OCI-M2 (cell line): ENCODE measurements around the gene NDUFB4.
"Not testable (repeated sequence)": the region's sequence is repeated elsewhere in the genome, so short reads cannot be mapped to it uniquely, and the experiment has no call there.

Experiments
- DNase-seq: peaks from one replicate; lab custom pipeline; 2025; ENCODE audit not compliant: unreplicated experiment; lab: John Stamatoyannopoulos, UW

The NDUFB4 gene

DNA sequence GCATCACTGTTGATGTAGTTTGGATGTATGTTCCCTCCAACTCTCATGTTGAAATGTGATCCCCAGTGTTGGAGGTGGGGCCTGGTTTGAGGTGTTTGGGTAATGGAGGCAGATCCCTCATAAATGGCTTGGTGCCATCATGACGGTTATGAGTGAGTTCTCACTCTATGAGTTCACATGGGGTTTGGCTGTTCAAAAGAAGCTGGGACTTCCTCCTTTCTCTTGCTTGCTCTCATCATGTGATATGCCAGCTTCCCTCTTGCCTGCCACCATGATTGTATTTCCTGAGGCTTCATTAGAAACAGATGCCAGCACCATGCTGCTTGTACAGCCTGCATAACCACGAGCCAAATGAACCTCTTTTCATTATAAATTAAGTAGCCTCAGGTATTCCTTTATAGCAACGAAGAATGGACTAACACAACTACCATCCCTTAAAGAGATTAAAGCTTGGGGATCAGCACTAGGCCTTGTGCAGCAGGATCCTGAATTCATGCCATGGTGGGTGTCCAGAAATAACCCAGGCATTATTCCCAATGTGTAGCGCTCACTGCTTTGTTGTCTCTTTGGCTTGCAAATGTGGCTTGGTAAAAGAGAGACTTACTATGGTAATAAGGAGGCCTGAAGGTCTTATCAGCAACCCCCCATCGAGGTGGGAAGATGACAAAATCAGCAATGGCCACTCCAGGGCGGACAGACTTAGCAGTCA lies 41.9 kb downstream of the NDUFB4 start:
- no peak for DNase-seq

GRCh38 chr3:120638820-120639219 lies 42.7 kb downstream of the NDUFB4 start:
- DNase-seq = not testable (repeated sequence)

DNA sequence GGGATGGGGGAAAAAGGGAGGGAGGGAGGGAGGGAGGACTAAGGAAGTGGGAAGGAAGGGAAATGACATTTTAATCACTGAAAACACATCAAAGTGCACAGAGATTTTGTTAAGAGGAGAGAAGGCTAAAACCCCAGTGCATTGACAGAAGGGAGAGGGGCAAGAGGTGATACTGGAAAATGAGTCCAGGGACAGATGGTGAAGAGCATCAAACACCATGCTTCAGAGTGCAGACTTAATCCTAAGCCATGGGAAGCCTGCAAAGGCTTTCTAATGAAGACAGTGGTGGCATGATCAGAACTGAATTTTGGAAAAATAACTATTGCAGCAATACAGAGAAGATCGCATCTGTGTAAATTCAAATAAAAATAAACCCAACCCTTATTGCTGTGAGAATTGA lies 44.1 kb downstream of the NDUFB4 start:
- no peak for DNase-seq

GRCh38 chr3:120641696-120642246 lies 45.6 kb downstream of the NDUFB4 start:
- no peak for DNase-seq

DNA sequence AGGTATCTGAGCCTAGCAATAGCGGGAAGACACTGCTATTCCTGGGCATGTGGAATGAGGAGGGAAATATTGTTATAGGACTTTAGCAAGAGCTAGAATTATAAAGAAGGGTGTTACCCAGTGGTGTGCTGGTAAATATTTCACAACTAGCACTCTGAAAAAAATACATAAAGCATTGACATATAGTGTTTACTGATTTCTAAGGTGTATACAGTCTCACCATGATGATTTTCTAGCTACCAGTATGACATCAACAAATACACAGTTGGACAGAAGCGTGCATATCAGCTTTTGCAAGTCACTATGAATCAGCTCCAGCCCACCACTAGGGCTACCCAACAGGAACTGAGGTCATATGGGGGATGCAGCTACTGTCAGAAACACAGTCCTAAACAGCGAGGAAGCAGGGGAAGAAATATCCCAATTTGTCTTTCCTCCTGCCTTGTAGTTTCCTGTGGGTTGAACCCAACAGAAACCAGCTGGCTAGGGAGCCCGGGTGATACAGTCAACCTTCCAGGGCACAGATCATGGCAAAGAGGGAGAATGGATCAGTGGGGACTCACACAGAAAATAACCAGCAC lies 46.3 kb downstream of the NDUFB4 start:
- no peak for DNase-seq

DNA sequence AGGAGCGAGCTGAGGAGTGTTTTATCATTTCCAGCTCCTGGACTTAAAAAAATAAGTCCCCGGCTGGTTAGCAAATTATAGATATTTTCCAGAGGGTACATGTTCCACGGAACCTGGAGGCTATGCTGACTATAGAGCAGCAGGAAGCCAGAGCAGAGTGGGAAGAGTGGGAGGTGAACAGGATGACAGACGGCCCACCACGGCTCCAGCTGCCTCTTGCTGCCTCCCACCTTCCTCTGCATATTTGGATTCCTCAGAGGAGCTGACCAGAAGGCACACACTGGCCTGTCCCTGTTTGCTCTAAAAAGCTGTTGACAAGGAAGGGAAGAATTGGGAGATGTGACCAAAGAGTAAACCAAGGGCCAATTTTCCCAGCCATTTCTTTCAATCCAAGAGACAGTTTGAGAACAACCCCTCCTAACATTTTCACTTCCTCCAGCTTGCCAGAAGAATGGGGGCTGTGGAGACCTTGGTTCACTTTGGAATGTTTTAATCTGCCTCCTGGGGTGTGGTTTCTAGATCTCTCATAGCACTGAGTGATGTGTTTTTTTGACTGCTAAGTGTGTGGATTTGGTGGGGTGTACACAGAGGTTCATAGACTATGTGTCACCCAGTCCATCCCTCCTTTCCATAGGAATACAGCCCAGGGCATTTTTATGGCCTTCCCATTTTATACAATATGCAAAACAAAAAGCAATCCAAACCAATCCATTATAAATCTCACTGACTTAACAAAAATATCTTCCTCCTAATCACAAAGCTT lies 49.1 kb downstream of the NDUFB4 start:
- no peak for DNase-seq

DNA sequence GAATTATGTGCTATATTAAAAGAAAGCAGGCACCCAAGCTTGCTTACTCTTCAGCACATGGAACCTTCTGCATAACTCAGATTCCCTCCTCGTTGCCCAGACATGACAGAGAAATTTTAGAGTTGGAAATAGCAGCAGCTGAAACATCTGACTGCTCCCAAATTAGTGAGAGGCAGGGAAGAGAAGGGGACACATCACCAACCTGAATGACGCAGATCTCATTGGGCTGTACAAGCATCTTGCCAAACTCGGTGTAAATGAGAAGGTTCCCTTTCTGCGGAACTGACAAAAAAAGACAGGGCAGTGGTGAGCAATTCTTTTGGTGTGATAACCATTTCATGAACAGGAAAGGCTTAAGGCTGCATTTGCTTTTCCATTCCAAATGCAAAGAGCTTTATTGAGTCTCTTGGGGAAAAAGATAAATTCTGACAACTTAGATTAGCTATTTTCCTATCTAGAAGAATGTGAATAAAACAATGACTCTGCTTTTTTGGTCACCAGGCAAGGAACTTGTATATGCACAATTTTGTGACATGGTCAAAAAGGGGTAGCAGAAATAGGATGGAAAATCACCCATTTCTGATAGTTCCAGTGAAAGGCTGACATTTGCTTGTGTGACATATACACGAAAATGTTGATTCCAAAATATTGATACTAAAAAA lies 50.8 kb downstream of the NDUFB4 start:
- DNase-seq = no peak

- DNase-seq = no peak
Measured at GRCh38 chr3:120648290-120648689, 52.2 kb downstream of the NDUFB4 start.

DNA sequence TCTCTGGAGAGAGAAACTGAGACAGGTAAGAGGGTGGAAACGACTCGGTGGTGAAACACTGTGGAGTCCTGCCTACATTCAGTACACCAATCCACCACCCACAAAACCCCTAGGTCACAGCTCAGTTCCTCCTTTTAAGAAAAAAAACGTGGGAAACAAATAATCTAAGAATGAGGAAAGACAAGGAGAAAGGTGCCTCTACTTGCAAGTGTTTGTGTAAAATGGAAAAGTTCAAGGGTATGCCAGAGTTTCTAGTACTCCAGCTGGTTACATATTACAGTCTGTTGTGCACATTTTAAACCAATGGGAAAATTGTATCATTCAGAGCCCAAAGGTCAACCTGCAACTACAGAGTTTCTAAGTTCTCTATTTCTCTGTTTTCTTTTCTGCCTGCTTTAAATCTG lies 53.7 kb downstream of the NDUFB4 start:
- DNase-seq = no peak

DNA sequence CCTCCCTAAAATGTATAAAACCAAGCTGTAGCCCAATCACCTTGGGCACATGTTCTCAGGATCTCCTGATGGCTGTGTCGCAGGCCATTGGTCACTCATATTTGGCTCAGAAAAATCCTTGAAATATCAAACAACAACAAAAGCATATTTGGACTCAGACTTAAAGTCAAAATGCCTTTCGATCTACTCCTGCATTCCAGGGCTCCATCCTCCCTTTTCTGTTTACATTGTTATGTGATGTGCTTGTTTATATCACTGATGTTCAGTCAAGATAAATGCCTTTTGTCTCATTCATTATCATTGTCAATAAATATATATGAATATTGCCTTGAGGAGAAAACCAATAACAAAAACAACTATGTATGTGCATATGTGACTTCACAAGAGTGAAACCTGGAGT lies 54.2 kb downstream of the NDUFB4 start:
- DNase-seq = no peak
